ENCODE measurements around the gene SIMC1. TPM values are rescaled to one million over a fixed set of nuclear protein-coding genes. Genes with fewer than 3 reads are reported as not detected.
"Not testable (repeated sequence)": the region's sequence is repeated elsewhere in the genome, so short reads cannot be mapped to it uniquely, and the experiment has no call there.

Gene SIMC1
- total RNA-seq, 1 donor from 2014 or later = 11.5 TPM

DNA sequence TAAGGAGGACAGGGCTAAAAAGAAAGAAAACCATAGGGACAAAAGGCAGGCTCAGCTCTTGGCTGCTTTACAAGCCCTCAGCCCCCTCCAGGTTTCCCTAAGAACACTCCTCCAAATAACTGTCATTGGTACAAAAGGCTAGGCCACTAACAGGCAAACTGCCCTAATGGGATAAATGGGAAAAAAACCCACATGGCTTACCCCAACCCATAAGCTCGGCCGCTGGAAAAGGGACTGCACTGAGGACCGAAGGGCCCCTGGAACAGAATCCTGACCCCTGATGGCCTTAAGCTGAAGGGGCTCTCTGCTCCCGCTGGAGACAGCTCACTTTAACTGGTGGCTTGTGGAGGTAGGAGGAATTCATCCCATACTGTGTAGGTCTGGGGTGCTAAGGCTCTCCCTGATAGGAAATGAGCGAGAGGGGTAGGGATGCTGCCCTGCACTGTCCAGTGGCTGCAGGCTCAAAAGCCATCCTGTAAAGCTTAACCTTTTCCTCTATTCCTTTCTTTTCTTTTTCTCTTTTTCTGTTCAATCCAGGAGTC lies 21.0 kb upstream of the SIMC1 start:
- not testable (repeated sequence) for DNase-seq (ENCODE audit: low read depth); H3K4me3 ChIP-seq (ENCODE audit: low read depth, low read length); H3K27me3 ChIP-seq (ENCODE audit: control insufficient read depth, insufficient read depth, low read length); H3K36me3 ChIP-seq (ENCODE audit: control insufficient read depth, insufficient read depth, low read length)

DNA sequence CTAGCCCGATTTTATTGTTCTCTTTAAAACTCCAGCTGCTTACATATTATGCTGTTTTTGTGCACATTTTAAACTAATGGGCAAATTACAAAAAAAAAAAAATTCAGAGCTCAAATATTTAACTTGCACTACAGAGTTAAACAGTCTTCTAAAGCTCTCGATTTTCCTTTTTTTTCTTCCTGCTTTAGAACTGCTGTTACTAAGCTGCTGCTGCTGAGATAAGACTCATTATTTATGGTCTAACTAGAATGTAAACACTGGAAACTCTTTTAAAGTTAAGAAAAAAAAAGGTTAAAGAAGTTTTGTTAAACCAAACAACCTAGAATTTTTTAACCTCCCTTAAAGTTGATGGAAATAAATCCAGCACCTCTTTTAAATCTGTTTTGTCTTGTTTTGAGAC lies 20.5 kb upstream of the SIMC1 start:
- not testable (repeated sequence) for H3K36me3 ChIP-seq (ENCODE audit: control insufficient read depth, insufficient read depth, low read length); H3K4me3 ChIP-seq (ENCODE audit: low read depth, low read length); H3K27me3 ChIP-seq (ENCODE audit: control insufficient read depth, insufficient read depth, low read length); DNase-seq (ENCODE audit: low read depth)

DNA sequence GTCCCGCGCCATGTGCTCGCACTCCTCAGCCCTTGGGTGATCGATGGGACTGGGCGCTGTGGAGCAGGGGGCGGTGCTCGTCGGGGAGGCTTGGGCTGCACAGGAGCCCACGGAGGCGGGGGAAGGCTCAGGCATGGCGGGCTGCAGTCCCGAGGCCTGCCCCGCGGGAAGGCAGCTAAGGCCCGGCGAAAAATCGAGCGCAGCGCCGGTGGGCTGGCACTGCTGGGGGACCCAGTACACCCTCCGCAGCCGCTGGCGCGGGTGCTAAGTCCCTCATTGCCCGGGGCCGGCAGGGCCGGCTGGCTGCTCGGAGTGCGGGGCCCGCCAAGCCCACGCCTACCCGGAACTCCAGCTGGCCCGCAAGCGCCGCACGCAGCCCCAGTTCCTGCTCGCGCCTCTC lies 16.2 kb upstream of the SIMC1 start:
- not testable (repeated sequence) for H3K36me3 ChIP-seq (ENCODE audit: control insufficient read depth, insufficient read depth, low read length); H3K27me3 ChIP-seq (ENCODE audit: control insufficient read depth, insufficient read depth, low read length); H3K4me3 ChIP-seq (ENCODE audit: low read depth, low read length); DNase-seq (ENCODE audit: low read depth)

DNA sequence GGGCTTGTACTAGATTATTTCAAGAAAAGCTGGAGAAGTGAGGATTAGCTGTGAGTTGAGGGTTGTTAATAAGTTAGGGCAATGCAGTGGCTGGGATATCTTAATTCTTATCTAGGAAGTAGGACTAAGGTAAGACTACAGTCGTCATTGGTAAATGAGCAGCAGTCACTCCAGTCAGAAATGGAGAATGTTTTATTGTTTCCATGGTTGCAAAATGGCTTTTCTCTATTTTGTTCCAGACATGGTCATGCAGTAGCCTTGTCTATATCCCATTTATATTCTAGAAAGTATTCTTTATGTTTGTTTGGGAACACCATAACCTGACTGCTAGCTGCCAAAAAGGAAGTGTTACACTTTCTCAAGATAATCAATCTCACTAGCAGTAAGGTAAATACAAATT lies 9.9 kb upstream of the SIMC1 start:
- H3K27me3 ChIP-seq (ENCODE audit: control insufficient read depth, insufficient read depth, low read length); DNase-seq (ENCODE audit: low read depth); H3K36me3 ChIP-seq (ENCODE audit: control insufficient read depth, insufficient read depth, low read length): not testable (repeated sequence)

DNA sequence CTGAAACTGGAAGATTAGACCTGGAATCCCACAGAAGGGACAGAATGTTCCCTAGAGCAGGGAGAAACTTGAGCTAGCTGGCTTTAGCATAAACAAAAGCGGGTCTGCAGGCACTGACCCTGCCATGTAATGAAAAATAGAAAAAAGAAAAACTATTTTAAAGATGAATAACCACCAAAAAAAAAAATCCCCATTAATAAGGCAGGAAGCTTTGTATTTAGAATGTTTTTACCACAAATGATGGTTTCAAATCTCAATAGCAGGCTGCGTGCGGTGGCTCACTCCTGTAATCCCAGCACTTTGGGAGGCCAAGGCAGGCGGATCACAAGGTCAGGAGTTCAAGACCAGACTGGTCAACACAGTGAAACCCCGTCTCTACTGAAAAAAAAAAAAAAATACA lies 5.0 kb upstream of the SIMC1 start:
- H3K4me3 ChIP-seq (ENCODE audit: low read depth, low read length); DNase-seq (ENCODE audit: low read depth); H3K27me3 ChIP-seq (ENCODE audit: control insufficient read depth, insufficient read depth, low read length); H3K36me3 ChIP-seq (ENCODE audit: control insufficient read depth, insufficient read depth, low read length): not testable (repeated sequence)

More for the DNA sequence above, 9.9 kb upstream of the SIMC1 start:
- not testable (repeated sequence) for H3K4me3 ChIP-seq (ENCODE audit: low read depth, low read length)

DNA sequence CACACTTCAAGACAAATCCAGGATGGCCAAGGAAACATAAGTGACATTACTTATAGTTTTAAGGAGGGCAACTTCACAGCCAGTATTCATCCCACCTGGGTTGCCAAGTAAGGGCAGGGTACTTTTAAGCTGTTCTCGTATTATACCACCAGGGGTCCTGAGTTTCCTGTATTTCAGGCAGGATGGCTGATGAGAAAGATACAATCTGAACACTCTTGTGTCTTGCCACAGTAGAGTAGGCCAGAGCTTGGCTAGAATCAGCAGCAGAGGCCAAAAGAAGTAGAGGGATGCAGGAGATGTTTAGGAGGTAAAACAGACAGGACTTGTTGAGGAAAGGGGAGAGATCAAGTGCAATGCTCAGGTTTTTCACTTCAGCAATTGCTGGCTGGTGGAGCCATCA lies 3.1 kb upstream of the SIMC1 start:
- not testable (repeated sequence) for H3K27me3 ChIP-seq (ENCODE audit: control insufficient read depth, insufficient read depth, low read length); DNase-seq (ENCODE audit: low read depth); H3K4me3 ChIP-seq (ENCODE audit: low read depth, low read length); H3K36me3 ChIP-seq (ENCODE audit: control insufficient read depth, insufficient read depth, low read length)
- TF ChIP-seq, protein P1, sequence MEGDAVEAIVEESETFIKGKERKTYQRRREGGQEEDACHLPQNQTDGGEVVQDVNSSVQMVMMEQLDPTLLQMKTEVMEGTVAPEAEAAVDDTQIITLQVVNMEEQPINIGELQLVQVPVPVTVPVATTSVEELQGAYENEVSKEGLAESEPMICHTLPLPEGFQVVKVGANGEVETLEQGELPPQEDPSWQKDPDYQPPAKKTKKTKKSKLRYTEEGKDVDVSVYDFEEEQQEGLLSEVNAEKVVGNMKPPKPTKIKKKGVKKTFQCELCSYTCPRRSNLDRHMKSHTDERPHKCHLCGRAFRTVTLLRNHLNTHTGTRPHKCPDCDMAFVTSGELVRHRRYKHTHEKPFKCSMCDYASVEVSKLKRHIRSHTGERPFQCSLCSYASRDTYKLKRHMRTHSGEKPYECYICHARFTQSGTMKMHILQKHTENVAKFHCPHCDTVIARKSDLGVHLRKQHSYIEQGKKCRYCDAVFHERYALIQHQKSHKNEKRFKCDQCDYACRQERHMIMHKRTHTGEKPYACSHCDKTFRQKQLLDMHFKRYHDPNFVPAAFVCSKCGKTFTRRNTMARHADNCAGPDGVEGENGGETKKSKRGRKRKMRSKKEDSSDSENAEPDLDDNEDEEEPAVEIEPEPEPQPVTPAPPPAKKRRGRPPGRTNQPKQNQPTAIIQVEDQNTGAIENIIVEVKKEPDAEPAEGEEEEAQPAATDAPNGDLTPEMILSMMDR (IDR thresholded peaks at IDR 0.05; ENCODE audit: insufficient read depth, low read length, poor library complexity, severe bottlenecking) = peak; percentile 41

DNA sequence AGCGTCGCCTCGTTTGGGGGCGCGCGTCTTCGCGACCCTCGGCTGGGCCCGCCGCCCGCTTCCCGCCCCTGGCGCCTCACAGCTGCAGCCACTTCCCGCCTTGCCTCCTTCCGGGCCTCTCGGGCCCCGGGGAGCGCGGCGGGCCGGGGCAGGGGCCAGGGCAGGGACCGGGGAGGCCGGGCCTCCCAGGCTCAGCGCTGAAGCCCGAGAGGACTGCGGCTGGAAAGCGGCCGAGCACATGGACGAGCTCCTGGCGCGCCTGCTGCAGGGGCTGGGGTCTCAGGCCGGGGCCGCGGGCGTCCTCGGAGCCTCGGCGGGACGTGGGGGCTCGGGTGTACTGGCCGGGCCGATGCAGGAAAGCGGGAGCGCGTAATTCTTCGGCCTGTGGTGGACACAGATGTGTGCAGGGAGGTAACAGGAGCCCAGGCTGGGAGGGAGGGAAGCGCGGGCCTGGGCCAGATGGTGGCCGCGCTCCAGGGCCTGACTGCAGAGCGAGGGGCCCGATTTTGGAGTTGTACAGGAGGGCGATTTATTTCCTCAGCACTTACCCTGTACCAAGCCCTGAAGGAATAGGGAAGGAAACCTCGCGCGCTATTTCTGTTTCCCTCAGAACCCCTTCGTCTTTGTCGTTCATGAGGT lies 540 bp downstream of the SIMC1 start:
- H3K36me3 ChIP-seq (ENCODE audit: control insufficient read depth, insufficient read depth, low read length); DNase-seq (ENCODE audit: low read depth); H3K27me3 ChIP-seq (ENCODE audit: control insufficient read depth, insufficient read depth, low read length): not testable (repeated sequence)
- peak overlapping the region; percentile 34 for H3K4me3 ChIP-seq (ENCODE audit: low read depth, low read length)

DNA sequence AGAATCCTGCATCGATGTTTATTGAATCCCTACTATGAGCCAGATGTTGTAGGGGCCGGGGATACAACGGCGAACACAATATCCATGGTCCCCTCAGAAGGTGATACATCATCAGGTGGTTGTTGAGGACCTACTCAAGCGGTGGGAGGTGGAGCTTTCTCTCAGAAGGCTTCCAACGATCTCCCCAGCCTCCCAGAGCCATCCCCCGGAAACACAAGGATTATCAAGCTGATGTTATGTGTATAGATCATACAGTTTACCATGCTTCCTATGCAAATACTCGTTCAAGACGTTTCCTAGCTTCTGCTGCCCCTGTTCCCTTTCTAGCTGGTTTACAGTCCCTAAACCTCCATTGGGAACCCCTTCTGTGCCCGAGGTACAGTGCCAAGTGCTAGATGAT lies 1.1 kb downstream of the SIMC1 start:
- not testable (repeated sequence) for H3K27me3 ChIP-seq (ENCODE audit: control insufficient read depth, insufficient read depth, low read length); DNase-seq (ENCODE audit: low read depth); H3K36me3 ChIP-seq (ENCODE audit: control insufficient read depth, insufficient read depth, low read length); H3K4me3 ChIP-seq (ENCODE audit: low read depth, low read length)

DNA sequence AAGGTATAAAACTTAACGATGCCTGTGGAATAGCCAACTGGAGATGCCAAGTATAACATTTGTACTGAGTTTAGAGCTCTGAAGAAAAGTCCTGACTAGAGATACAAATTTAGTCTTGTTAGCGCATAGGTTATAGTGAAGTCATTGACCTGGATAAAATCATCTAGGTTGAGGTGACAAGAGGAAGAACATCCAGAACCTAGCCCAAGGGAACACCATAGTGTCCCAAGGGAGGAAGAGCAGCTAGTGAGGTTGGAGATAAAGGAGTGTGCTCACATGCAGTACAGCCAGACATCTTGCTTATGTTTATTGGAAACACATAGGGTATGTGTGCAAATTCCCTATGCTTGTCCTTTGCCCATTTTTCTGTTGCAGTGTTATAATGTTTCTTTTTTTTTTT lies 6.1 kb downstream of the SIMC1 start:
- not testable (repeated sequence) for DNase-seq (ENCODE audit: low read depth); H3K4me3 ChIP-seq (ENCODE audit: low read depth, low read length); H3K27me3 ChIP-seq (ENCODE audit: control insufficient read depth, insufficient read depth, low read length); H3K36me3 ChIP-seq (ENCODE audit: control insufficient read depth, insufficient read depth, low read length)

DNA sequence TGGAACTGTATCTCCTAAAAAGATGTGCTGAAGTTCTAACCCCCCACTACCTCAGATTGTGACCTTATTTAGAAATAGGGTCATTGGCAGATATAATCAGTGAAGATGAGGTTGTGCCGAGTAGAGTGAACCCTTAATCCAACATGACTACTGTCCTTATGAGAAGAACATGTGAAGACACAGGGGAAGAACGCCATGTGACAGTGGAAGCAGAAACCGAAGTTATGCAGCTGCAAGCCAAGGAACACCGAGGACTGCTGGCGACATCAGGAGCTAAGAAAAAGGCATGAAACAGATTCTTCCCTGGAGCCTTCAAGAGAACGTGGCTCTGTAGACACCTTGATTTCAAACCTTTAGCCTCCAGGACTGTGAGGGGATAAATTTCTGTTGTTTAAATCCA lies 6.8 kb downstream of the SIMC1 start:
- not testable (repeated sequence) for H3K27me3 ChIP-seq (ENCODE audit: control insufficient read depth, insufficient read depth, low read length); H3K36me3 ChIP-seq (ENCODE audit: control insufficient read depth, insufficient read depth, low read length); DNase-seq (ENCODE audit: low read depth); H3K4me3 ChIP-seq (ENCODE audit: low read depth, low read length)

DNA sequence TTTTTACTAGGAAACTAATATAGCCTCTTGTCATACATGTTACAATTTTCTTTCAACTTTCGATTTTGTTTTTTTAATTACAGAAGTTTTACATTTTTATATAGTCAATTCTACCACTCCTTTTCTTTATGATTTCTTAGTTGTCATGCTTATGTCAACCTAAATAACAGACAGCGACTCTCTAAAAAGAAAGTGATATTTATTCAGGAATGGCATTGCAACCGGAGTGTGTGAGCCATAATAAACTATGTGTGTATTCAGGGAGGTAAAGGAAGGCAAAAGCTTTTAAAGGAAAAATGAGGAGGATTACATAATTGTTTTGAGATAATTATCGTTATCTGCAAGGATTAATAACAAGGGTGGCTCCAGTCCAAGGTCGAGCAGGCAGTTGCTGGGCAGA lies 7.3 kb downstream of the SIMC1 start:
- not testable (repeated sequence) for H3K4me3 ChIP-seq (ENCODE audit: low read depth, low read length); H3K36me3 ChIP-seq (ENCODE audit: control insufficient read depth, insufficient read depth, low read length); DNase-seq (ENCODE audit: low read depth); H3K27me3 ChIP-seq (ENCODE audit: control insufficient read depth, insufficient read depth, low read length)

DNA sequence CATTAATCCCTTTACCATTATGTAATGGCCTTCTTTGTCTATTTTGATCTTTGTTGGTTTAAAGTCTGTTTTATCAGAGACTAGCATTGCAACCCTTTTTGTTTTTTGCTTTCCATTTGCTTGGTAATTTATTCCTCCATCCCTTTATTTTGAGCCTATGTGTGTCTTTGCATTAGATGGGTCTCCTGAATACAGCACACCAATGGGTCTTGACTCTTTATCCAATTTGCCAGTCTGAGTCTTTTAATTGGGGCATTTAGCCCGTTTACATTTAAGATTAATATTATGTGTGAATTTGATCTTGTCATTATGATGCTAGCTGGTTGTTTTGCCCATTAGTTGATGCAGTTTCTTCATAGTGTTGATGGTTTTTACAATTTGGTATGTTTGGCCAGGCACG lies 12.5 kb downstream of the SIMC1 start:
- H3K27me3 ChIP-seq (ENCODE audit: control insufficient read depth, insufficient read depth, low read length); H3K36me3 ChIP-seq (ENCODE audit: control insufficient read depth, insufficient read depth, low read length); DNase-seq (ENCODE audit: low read depth); H3K4me3 ChIP-seq (ENCODE audit: low read depth, low read length): not testable (repeated sequence)

DNA sequence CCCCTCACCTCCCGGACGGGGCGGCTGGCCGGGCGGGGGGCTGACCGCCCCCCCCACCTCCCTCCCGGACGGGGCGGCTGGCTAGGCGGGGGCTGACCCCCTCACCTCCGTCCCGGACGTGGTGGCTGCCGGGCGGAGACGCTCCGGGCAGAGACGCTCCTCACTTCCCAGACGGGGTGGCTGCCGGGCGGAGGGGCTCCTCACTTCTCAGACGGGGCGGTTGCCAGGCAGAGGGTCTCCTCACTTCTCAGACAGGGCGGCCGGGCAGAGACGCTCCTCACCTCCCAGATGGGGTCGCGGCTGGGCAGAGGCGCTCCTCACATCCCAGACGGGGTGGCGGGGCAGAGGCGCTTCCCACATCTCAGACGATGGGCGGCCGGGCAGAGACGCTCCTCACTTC lies 13.9 kb downstream of the SIMC1 start:
- not testable (repeated sequence) for DNase-seq (ENCODE audit: low read depth); H3K36me3 ChIP-seq (ENCODE audit: control insufficient read depth, insufficient read depth, low read length); H3K4me3 ChIP-seq (ENCODE audit: low read depth, low read length); H3K27me3 ChIP-seq (ENCODE audit: control insufficient read depth, insufficient read depth, low read length)

DNA sequence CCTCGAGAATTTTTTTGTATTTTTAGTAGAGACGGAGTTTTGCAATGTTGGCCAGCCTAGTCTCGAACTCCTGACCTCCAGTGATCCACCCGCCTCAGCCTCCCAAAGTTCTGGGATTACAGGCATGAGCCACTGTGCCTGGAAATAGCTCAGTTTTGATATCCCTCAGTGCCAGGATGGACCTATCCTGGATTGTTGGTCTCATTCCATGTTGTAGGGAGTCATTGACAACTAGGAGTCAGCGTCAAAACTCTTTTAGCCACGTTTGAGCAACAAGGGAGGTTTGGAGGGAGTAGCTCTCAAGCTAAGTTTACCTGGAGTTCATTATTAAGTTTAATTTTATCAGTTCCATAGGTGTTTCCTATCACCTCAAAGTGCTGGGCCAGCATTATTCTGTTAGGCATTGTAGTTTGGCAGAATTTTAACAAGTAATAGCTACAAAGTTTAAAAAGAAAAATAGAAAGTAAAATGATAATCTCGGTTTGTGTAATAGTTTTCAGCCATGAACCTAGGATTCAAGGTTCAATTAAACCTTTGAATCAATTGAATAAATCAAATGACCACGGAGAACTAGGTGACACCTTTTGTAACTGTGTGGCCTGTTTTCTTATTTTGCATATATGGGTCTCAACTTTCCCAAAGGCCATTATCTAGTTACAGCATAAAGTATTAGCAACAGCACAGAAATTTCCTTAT lies 15.3 kb downstream of the SIMC1 start:
- not testable (repeated sequence) for DNase-seq (ENCODE audit: low read depth); H3K4me3 ChIP-seq (ENCODE audit: low read depth, low read length); H3K36me3 ChIP-seq (ENCODE audit: control insufficient read depth, insufficient read depth, low read length); H3K27me3 ChIP-seq (ENCODE audit: control insufficient read depth, insufficient read depth, low read length)
